Pancreas (tissue), 10 donors: ENCODE measurements around the gene ITPRID2. TPM values are rescaled to one million over a fixed set of nuclear protein-coding genes. Genes with fewer than 3 reads are reported as not detected.
A peak's percentile ranks its signal among the peaks of the same experiment; 100 is the strongest.

Experiments used
- ATAC-seq, 4 donors: fragments of 200-7000 bp; cut with Tn5 transposase; one replicate each; pipeline versions ENCODE4 v1.8.0 to v1.9.1; 2020; ENCODE audit warnings: mild to moderate bottlenecking in 4 of 4, moderate library complexity in 4 of 4
- DNase-seq, 6 donors: peaks; one replicate each; pipeline ENCODE4 v3.0.0-alpha.2; 2020
- FAIRE-seq: peaks from 2 replicates; lab custom pipeline; 2012; peaks lifted over from hg19 to GRCh38; lab: Jason Lieb, UNC
- H3K27ac ChIP-seq, 4 donors: fragments of 200-600 bp; sonication (generic); 1 replicate in 3 of 4; 2 replicates in 1 of 4; pipeline versions ENCODE4 v1.5.0 to v1.8.0; 2020
- H3K27me3 ChIP-seq, 4 donors: fragments of 200-600 bp; one replicate each; pipeline ENCODE4 v1.8.0; 2021
- H3K36me3 ChIP-seq, 3 donors: fragments of 200-600 bp; sonication (generic) in 1 of 3; one replicate each; pipeline versions ENCODE4 v1.5.0 to v1.8.0; 2020 to 2021
- H3K4me1 ChIP-seq, 3 donors: fragments of 200-600 bp; one replicate each; pipeline ENCODE4 v1.8.0; 2021
- H3K4me3 ChIP-seq, 4 donors: fragments of 200-600 bp; sonication (generic) in 2 of 4; one replicate each; pipeline versions ENCODE4 v1.5.0 to v1.8.0; 2020 to 2021
- H3K9me3 ChIP-seq, 4 donors: fragments of 200-600 bp; one replicate each; pipeline ENCODE4 v1.8.0; 2021
- CTCF ChIP-seq, 4 donors: fragments of 200-600 bp; sonication (generic) in 3 of 4; IDR thresholded peaks; one replicate each; pipeline versions ENCODE4 v1.5.0 to v1.8.0; 2021; ENCODE audit warnings: antibody characterized with exemption in 4 of 4
- WGBS, 2 donors: extraction: QIAGEN DNeasy Blood & Tissue Kit; methylation state at CpG; one replicate each; pipeline ENCODE4 v1.1.7; 2013; 5-methylcytosine and 5-hydroxymethylcytosine counted together
- intact Hi-C, 3 donors: fragments of 100-400 bp; cut with DNase I; formaldehyde crosslinking; loops; one replicate each; pipeline versions ENCODE4 v1.11.1 to v1.14.2; 2022
- polyA plus RNA-seq, 2 donors: library from polyadenylated mRNA; stranded (reverse); fragments of 200-250 nt; gene quantifications; one replicate each; pipeline ENCODE4 v1.2.3, GENCODE V29; 2013
- total RNA-seq, 6 donors: library from RNA; stranded (reverse); fragmentation: NEBNext Ultra II Directional in 4 of 6; extraction: Animal tissue kit (Norgen Biotek cat#: 25700) in 4 of 6; gene quantifications; one replicate each; pipeline versions ENCODE4 v1.2.1 to v1.2.4, GENCODE V29; 2021 to 2023
- donor health status: healthy with polysubstance abuse.
- donor health status: DM: no; HTN: no; CAD: no; lungs with moderate emphysema.
- donor health status: DM: no; HTN: no; CAD: no.
- donor health status: control.
- donor health status: control.
- donor health status: Bipolar disorder and iron deficiency.
- donor health status: DM: yes; HTN: yes; CAD: no.
- donor health status: DM: no; HTN: no; CAD: no.
- donor health status: DM: no; HTN: no; CAD: no.
- donor health status: DM: yes; HTN: yes; CAD: no.

The ITPRID2 gene
- total and polyA plus RNA-seq, 8 donors = 85.6 to 497 (median 328) TPM

GRCh38 chr2:181885096-181885495 lies 6.4 kb upstream of the ITPRID2 start:
- no peak for FAIRE-seq

GRCh38 chr2:181886192-181886591 lies 5.3 kb upstream of the ITPRID2 start:
- H3K27ac ChIP-seq = no peak overlapping the region
- FAIRE-seq (no peak), DNase-seq (no peak), ATAC-seq (peak in 1 of 4 donors; percentile 10)
- peaks cover 16 to 26% (median 18%) of the 10 kb centered on the region in 3 donors for H3K4me1 ChIP-seq
- H3K36me3 ChIP-seq = no peaks in the 10 kb centered on the region
- no peak for TF ChIP-seq CTCF (IDR thresholded peaks at IDR 0.05)
- 43 to 53% methylated on average over 4 of the region's 4 CpGs for WGBS, 2 donors
- no peaks in the 10 kb centered on the region for H3K9me3 ChIP-seq
- H3K4me3 ChIP-seq = no peak overlapping the region
- no peaks in the 10 kb centered on the region for H3K27me3 ChIP-seq
- intact Hi-C loops = no loop called here

More at GRCh38 chr2:181885096-181885495, 6.4 kb upstream of the ITPRID2 start:
- Histone ChIP-seq H3K9me3 (no peaks in the 10 kb centered on the region), H3K4me3 (no peak overlapping the region), H3K27ac (no peak overlapping the region), H3K36me3 (no peaks in the 10 kb centered on the region), H3K4me1 (peaks cover 15 to 20% (median 16%) of the 10 kb centered on the region in 3 donors), H3K27me3 (no peaks in the 10 kb centered on the region)
- no peak for TF ChIP-seq CTCF (IDR thresholded peaks at IDR 0.05)
- WGBS, 2 donors = 20 to 30% methylated on average over 2 of the region's 2 CpGs
- ATAC-seq (no peak), DNase-seq (no peak)
- intact Hi-C loops = no loop called here

- FAIRE-seq (no peak), ATAC-seq (no peak), DNase-seq (no peak)
- Histone ChIP-seq H3K36me3 (no peaks in the 10 kb centered on the region), H3K27ac (peak overlapping the region in 1 of 4 donors; percentile 2), H3K4me1 (peaks cover 16 to 26% (median 18%) of the 10 kb centered on the region in 3 donors), H3K4me3 (no peak overlapping the region), H3K27me3 (no peaks in the 10 kb centered on the region), H3K9me3 (no peaks in the 10 kb centered on the region)
- 18 to 20% methylated on average over 2 of the region's 2 CpGs for WGBS, 2 donors
- no peak for TF ChIP-seq CTCF (IDR thresholded peaks at IDR 0.05)
- intact Hi-C loops = no loop called here
These were observed 4.5 kb upstream of the ITPRID2 start for GRCh38 chr2:181887045-181887444.

- Histone ChIP-seq H3K4me1 (peaks cover 16 to 26% (median 22%) of the 10 kb centered on the region in 3 donors), H3K36me3 (no peaks in the 10 kb centered on the region), H3K4me3 (no peak overlapping the region), H3K9me3 (no peaks in the 10 kb centered on the region), H3K27ac (peak overlapping the region in 2 of 4 donors; percentile 76 to 85), H3K27me3 (no peaks in the 10 kb centered on the region)
- DNase-seq (no peak), ATAC-seq (peak in 1 of 4 donors; percentile 6), FAIRE-seq (no peak)
- no peak for TF ChIP-seq CTCF (IDR thresholded peaks at IDR 0.05)
- intact Hi-C loops = loop anchor here in 1 of 3 donors (10.0 kb wide), 1 partner anchor 45 kb away; no protein-coding TSS in a partner anchor
These were observed 1.8 kb upstream of the ITPRID2 start for GRCh38 chr2:181889776-181890175.

- WGBS, 2 donors = 41 to 53% methylated on average over 2 of the region's 2 CpGs
- Histone ChIP-seq H3K27me3 (no peaks in the 10 kb centered on the region), H3K4me3 (peak overlapping the region in 1 of 4 donors; percentile 80), H3K36me3 (no peaks in the 10 kb centered on the region), H3K4me1 (peaks cover 16 to 26% (median 19%) of the 10 kb centered on the region in 3 donors), H3K27ac (peak overlapping the region in 2 of 4 donors; percentile 76 to 85), H3K9me3 (no peaks in the 10 kb centered on the region)
- ATAC-seq (no peak), DNase-seq (no peak), FAIRE-seq (no peak)
- TF ChIP-seq CTCF (IDR thresholded peaks at IDR 0.05) = no peak
- intact Hi-C loops = loop anchor here in 1 of 3 donors (10.0 kb wide), 1 partner anchor 45 kb away; no protein-coding TSS in a partner anchor
These were observed 1.3 kb upstream of the ITPRID2 start for GRCh38 chr2:181890271-181890670.
